ENCODE data around the gene BSN.
"Not testable (repeated sequence)": the region's sequence is repeated elsewhere in the genome, so short reads cannot be mapped to it uniquely, and the experiment has no call there.

BSN gene

DNA sequence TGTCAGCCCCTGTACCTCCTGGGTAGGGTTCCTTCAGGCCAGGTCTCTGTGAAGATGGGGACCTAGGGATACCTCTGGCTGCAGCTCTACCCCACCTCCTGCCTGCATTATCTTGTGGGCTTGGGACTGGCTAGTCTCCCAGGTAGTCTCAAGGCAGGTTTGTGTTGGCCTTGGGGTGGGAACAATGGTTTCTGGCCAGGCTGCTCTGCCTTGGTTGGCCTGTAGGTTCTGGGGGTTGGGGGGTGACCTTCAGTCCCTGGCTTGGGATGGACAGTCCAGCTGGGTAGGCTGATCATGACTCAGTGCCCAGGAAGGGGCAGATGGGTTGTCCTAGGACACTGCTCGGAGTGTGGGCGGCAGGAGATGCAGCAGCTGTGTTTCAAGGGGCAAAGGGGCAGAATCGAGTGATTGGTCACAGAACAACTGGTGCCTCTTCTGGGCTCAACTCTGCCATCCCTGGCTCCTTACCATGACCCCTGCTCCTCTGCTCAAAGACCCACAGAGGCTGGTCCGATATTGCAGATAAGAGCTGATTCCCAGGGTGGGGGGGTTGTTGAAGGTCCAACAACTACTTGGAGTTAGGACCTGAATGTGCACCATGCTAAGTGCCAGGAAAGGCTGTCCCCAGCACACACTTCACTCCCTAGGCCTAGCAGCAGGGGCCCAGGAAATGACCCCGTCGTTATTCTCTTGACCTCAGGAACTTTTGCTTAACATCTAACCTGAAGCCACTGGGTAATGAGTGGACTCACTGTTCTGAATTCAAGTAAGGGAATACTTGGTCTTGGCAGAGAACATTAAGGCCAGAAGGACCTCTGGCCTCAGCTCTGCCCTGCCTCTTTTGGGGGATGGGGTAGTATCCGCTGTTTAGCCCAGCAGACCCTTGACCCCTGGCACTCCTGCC is 18.1 kb upstream of the BSN start:
- DNase-seq = no peak

DNA sequence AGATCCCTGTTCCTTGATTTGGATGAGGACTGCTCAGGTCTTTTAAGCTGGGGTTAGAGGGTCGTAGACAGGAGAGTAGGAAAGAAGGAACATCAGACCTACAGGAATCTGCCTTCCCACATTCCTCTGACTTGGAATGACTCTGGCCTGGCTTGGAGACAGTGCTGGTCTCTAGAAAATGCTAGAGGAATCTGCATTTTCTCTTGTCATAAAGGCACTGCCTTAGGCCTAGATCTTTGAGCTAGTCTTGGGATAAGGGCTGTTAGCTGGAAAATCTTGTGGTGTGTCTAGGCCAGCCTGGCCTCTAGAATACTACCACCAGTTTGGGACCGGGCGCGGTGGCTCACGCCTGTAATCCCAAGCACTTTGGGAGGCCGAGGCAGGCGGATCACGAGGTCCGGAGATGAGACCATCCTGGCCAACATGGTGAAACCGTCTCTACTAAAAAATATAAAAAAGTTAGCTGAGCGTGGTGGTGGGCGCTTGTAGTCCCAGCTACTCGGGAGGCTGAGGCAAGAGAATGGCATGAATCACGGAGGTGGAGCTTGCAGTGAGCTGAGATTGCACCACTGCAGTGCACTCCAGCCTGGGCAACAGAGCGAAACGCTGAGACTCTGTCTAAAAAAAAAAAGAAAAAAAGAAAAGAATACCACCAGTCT is 17.3 kb upstream of the BSN start:
- DNase-seq = no peak

DNA sequence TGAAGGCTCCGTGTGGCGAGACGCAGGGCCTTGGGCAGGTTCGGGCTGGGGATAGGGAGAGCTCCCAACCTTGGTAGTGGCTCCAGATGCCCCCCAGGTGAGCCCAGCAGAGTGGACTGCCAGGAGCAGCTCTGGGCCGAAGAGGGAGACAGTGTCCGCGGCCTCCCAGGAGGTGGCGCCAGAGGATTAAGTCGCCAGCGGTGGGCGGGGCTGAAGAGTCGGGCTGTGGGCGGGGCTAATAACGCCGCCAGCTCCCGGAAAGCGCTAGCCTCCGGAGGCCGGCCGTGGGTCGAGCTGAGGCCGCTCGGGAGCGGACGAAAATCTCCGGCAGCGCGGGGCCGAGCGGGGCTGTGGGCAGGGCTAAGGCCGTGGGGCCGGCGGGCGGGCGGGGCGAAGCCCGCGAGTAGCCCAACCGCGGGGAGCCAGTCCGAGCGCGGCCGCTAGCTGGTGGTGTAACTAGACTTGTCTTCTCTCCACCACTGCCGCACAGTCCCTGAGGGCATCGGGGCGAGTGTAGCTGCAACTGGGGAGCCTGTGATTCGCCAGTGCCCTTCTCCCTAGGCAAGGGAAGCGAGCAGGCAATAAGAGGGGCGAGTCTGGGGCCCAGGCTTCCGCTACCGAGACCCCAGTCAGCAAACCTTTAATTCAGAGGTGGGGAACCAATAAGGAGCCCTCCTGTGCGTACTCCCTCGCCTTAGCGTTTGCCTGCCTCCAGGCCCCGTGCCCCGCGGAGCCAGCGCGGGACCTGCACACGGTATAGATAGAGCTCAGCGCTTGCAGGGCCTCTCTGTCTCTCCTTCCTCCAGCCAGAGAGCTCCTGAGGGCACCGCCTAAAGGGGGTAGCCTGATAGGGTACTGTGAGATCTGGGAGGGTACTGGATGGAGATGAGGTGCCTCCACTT is 14.4 kb upstream of the BSN start:
- peak; percentile 82 for DNase-seq

- no peak for DNase-seq
These were observed 2.2 kb upstream of the BSN start for GRCh38 chr3:49552087-49552486.

DNA sequence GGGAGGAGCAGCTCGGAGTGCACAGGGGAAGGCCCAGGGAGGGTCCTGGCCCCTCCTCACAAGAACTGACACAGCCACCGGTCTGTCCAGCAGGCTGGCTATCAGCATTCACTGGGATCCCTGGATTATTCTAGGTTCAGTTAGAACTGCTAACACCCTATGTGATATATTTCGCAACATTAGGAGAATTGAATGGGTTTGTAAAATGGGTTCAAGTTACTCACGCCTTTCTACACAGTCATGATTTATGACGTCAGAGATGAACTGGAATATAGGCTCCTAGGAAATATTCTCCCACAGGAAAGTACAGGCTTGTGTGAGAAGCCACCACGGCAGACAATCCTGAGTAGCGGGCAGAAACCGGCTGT is 969 bp upstream of the BSN start:
- no peak for DNase-seq

DNA sequence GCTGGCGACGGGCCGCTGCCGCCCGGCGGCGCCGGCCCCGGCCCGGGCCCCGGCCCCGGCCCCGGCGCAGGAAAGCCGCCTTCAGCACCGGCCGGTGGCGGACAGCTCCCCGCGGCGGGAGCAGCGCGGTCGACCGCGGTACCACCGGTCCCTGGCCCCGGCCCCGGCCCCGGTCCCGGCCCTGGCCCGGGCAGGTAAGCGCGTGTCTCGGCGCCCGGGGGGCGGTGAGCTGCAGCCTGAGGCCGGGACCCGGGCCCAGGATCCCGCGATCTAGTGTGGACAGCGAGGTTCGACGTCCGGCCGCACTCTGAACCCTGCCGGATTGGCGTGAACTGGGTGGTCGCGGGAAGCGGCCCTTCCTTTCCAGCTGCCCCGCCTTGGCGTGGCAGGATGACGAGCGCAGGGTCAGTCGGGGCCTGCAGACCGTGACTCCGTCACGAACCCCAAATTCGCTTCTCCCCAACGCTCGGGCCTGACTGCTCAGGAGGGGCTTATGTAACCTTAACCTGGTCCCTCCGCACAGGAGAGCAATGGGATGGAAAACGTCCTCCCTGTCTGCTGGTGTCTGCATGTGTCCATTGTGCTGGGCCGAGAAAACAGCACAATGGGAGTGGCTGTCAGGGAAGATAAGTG is 472 bp downstream of the BSN start:
- no peak for DNase-seq

GRCh38 chr3:49556500-49557275 is 2.4 kb downstream of the BSN start:
- no peak for DNase-seq

- no peak for DNase-seq
These were observed 8.8 kb downstream of the BSN start for GRCh38 chr3:49563040-49563578.

DNA sequence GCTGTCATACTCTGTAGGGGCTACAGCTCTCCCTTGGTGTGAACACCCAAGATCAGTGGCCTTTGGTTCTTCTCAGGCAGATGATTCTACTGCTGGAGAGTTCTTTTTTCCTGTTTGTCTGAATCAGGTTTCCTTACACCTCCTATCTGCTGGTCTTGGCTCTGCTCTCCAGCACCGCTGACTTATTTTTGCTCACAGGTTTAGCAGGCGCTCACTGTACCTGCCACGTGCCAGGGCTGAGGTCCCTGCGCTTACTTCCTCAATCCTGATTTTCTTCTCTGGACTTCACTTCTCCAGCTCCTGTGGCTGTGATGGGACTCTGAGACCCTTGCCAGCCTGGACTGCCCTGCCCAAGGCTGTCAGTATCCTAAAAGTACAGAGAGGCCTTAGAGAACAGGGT is 9.5 kb downstream of the BSN start:
- DNase-seq = no peak

DNA sequence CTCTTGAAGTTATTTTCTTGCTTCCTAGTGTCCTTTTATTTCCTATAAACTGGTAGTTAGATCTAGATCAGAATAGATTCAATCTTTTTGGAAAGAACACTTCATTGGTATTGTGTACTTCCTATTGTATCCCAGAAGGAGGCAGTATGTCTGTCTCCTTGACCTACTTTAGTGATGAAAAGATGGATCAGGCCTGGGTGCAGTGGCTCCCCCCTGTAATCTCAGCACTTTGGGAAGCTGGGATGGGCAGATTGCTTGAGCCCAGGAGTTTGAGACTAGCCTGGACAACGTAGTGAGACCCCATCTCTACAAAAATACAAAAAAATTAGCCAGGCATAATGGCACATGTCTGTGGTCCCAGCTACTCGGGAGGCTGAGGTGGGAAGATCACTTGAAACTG is 12.0 kb downstream of the BSN start:
- DNase-seq = no peak

GRCh38 chr3:49567406-49567805 is 13.1 kb downstream of the BSN start:
- no peak for DNase-seq

- DNase-seq = peak; percentile 75
These were observed 14.7 kb downstream of the BSN start for GRCh38 chr3:49568965-49569364.

- peak; percentile 30 for DNase-seq
These were observed 15.9 kb downstream of the BSN start for GRCh38 chr3:49570028-49570654.

- DNase-seq = no peak
These were observed 27.9 kb downstream of the BSN start for GRCh38 chr3:49582177-49582576.

GRCh38 chr3:49585261-49585755 is 31.0 kb downstream of the BSN start:
- not testable (repeated sequence) for DNase-seq

DNA sequence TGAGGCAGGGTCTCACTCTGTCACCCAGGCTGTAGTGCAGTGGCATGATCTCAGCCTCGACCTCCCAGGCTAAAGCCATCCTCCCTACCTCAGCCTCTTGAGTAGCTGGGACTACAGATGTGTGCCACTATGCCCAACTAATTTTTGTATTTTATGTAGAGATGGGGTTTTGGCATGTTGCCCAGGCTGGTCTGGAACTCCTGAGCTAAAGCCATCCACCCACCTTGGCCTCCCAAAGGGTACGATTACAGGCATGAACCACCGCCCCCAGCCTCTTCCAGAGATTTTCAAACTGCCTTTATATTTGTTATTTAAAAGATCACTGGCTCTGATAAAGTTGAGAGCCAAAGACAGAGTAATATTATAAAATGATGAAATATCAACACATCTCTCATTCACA is 37.3 kb downstream of the BSN start:
- no peak for DNase-seq

DNA sequence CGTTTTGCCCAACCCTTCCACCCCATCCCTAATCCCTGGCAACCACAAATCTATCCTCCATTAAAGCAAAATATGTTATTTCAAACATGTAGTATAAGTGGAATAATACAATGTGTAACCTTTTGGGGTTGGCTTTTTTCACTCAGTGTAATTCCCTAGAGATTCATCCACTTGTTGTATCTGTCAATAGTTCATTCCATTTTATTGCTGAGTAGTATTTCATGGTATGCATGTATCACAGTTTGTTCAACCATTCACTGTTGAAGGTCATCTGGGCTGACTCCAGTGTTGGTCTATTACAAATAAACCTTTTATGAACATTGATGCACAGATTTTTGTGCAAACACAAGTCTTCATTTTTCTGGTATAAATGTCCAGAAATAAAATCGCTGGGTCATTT is 38.8 kb downstream of the BSN start:
- no peak for DNase-seq

GRCh38 chr3:49600781-49601180 is 46.5 kb downstream of the BSN start:
- DNase-seq = no peak

GRCh38 chr3:49601358-49602048 is 47.2 kb downstream of the BSN start:
- no peak for DNase-seq

DNA sequence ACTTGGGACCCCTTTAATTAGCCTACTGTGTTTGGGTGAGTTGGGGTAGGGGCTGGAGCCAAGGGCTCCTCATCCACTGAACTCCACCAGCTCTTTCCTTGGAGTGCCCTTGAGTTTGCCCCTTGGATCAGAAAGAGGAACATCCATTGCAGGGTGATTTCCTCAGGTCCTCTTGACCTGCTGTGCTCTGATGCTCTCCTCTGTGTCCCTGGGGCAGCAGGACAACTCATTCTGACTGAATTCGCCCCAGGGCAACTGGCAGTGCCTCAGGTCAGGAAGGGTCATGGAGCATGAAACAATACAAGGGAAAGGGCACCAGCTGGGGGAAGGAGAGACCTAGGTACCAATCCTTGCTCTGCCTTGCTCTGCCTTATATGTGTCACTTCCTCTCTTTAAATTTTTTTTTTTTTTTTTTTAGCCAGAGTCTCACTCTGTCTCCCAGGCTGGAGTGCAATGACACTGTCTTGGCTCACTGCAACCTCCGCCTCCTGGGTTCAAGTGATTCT is 47.8 kb downstream of the BSN start:
- no peak for DNase-seq
